Dermis blood vessel endothelial cell (primary cell): ENCODE measurements around the gene PATJ. TPM values are rescaled to one million over a fixed set of nuclear protein-coding genes. Genes with fewer than 3 reads are reported as not detected.
"Not testable (repeated sequence)": the region's sequence is repeated elsewhere in the genome, so short reads cannot be mapped to it uniquely, and the experiment has no call there.

Source experiments
- DNase-seq: peaks from one replicate; pipeline ENCODE4 v3.0.0; 2010
- total RNA-seq: library from RNA; depleted of rRNA; stranded (reverse); fragments of >200 nt; gene quantifications from 2 replicates; pipeline ENCODE4 v1.2.3, GENCODE V29; 2014

Gene PATJ
- total RNA-seq, 1 donor from 2014 or later: 5.4 TPM

DNA sequence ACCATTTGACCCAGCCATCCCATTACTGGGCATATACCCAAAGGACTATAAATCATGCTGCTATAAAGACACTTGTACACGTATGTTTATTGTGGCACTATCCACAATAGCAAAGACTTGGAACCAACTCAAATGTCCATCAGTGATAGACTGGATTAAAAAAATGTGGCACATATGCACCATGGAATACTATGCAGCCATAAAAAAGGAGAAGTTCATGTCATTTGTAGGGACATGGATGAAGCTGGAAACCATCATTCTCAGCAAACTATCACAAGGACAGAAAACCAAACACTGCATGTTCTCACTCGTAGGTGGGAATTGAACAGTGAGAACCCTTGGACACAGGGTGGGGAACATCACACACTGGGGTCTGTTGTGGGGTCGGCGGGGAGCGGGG lies 206.4 kb downstream of the PATJ start:
- DNase-seq: not testable (repeated sequence)

GRCh38 chr1:61950418-61950817 lies 208.1 kb downstream of the PATJ start:
- peak; percentile 34 for DNase-seq

DNA sequence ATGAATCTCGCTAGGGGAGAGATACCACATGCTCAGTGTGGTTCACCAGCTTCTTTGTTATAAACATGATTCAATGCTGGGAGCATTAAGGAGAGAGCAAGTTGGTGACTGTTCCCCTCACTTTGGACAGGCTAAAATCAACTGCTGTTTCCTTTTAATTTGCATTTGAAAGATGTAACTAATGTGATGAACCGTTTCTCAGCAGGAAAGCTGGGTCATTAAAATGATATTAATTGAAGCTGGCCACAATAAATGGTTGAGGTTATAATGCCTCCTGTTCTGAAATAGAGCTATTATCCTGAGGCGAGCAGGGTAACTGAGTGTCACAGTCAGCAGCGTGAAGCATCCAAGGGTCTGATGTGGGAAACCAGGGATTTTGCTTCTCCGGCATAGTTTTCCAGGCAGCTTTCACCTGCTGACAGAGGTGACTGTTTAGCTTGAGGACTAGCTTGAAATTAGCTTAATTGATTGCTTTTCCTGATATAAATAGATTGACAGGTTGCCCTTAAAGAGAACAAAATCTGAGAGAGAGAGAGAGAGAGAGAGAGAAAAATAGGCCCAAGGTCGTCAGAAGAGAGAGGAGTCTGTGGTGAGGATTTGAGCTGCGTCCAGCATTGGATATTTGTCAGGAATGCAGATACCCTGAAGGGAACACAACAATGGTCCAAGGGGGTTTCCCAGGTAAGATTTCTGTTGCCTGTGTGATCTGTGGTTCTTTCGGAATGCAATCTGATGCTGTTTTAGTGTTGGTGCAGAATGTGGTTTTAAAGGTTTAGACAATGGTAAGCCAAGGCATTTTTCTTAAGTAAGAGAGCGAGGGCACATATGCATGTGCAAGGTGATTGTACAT lies 209.7 kb downstream of the PATJ start:
- no peak for DNase-seq

GRCh38 chr1:61952675-61953074 lies 210.4 kb downstream of the PATJ start:
- no peak for DNase-seq

DNA sequence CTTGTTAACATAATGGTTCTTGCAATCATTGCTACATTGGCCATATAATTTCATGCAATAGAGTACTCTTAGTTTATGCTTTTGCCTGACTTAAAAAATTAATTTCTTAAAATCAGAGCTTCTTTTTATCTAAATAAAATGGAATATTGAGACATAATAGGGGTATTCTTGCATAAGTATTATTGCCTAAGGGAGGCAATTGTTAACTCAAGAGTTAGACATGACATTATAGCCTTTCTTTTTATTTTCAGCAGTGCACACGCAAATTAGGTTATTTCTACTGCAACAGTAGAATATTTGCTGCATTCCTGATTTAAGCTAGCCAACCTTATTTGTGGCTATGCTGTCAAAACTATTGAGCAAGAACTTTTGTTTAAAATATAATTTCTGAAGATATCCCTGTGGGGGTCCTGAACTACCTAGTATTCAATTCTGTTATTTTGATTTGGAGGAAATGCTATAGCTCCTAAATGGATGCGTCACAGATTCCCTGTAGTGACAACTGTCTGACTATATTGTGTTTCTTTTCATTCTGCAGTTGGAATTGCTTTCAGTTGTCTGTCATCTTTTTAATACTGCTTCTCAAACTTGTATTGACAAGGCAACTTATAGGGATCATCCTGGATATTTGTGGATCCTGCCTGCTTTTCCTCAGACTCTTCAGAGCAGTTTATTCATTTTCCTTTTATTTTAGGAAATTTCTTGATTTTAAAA lies 211.0 kb downstream of the PATJ start:
- DNase-seq: no peak

DNA sequence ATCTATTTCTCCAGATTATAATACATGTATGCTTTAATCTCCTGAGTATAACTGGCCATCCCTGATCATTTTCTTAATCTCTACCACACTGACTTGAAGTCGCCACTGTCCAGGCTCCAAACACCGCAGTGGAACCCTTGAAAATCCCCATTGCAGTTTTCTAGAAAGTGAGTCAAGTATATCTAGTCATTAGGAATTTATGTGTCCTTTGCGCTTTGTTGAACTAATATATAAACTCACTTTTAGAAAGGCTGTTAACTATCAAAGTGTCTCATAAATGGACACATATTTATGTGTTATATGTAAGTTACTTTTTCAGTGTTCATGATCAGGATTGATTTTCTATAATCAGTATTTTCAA lies 211.5 kb downstream of the PATJ start:
- no peak for DNase-seq

GRCh38 chr1:61955261-61955660 lies 213.0 kb downstream of the PATJ start:
- no peak for DNase-seq

GRCh38 chr1:61956016-61956645 lies 213.9 kb downstream of the PATJ start:
- DNase-seq: no peak

- no peak for DNase-seq
Observed at GRCh38 chr1:61956784-61957183, 214.5 kb downstream of the PATJ start.

DNA sequence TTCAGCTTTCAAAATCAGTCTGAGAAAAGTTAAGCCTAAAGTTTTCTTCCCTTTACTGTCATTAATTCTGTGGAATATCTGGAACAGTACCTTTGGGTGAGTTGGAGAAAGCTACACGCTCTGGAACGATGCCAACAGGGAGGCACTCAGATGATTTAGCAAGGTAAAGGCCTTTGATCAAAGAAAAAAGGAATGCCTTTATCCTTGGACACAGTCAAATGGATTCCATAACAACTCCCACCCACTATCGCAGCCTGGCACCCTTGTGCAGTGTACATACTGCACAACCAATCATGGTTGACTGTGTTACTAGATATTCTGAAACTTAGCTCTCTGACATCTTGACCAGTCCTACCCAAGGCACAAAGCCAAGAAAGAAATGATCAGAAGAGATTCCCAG lies 218.7 kb downstream of the PATJ start:
- no peak for DNase-seq

DNA sequence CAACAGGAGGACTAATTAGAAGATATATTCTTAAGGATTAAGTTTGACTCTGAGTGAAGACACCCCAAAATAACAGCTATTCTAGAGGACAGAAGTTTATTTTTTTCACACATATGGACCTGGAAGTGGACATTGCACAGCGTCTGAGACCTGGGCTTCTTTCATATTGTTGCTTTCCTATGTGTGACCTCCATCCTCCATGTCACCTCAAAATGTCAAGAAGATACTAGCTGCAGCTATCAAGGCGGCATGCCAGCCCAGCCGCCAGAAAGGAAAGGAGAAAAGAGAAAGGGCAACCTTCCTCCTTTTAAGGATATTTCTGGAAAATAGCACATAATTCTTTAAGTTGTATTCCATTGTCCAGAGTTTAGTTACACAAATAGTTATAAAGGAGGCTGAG lies 220.4 kb downstream of the PATJ start:
- no peak for DNase-seq

DNA sequence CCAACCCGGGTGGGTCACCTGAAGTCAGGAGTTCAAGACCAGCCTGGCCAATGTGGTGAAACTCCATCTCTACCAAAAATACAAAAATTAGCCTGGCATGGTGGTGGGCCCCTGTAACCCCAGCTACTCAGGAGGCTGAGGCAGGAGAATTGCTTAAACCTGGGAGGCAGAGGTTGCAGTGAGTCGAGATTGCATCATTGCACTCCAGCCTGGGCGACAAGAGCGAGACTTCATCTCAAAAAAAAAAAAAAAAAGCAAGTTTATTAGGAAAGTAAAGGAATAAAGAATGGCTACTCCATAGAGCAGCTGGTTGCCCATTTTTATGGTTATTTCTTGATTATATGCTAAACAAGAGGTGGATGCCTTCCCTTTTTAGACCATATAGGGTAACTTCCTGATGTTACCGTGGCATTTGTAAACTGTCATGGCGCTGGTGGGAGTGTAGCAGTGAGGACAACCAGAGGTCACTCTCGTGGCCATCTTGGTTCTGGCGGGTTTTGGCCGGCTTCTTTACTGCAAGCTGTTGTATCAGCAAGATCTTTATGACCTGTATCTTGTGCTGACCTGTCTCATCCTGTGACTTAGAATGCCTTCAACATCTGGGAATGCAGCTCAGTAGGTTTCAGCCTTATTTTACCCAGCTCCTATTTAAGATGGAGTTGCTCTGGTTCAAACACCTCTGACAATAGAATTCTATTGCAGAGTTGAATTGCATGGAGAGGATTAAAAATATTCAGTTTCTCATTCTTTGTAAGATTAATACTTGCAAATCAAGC lies 224.4 kb downstream of the PATJ start:
- not testable (repeated sequence) for DNase-seq

DNA sequence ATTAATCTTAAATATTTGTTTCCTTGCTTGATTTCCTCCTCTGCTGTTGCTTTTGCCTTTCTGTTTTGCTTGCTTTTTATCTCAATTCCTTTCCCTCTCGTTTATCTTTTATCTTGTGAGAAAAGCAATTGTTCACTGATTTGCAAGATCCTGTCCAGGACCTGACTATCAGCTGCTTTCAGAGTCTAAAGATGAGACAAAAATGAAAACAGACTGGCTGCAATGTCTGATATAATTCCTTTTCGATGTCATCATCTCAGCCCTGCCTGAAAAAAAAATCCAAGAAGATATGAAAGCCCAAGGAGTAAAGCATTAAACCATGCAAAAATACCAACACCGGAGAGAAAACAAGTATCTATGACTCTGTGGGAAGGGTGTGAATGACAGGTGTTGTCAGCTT lies 225.5 kb downstream of the PATJ start:
- no peak for DNase-seq

GRCh38 chr1:61968869-61969268 lies 226.6 kb downstream of the PATJ start:
- no peak for DNase-seq

DNA sequence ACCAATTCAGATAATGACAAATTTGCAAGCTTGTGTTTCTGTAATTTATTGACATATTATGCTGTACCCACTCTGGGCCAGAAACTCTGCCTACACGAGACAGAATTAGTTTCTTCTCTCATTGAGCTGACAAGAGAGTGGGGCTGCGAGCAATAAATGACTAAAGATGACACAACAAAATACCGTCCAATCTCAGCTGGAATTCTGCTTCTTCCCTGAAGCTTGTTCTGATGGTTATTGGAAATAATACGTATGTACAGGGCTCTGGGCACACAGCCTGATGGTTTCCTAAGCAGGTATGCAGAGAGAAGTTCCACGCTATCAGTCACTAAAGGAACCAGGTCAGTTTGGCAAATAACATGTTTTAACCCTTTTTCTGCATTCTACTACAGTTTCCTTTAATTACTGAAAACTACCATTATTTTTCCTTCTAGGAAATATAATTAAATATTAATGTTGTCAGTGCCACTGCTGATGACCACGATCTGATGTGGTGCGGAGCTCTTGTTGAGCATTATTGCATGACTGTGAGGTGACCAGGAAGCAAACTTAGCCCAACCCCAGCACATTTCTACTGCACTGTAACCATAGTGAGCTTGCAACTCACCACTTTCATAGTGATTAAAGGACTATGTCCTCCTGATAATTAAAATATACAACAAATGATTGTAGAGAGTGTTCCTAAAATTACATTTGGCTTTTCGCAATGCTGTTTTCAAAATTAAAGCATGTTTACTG lies 231.0 kb downstream of the PATJ start:
- no peak for DNase-seq

DNA sequence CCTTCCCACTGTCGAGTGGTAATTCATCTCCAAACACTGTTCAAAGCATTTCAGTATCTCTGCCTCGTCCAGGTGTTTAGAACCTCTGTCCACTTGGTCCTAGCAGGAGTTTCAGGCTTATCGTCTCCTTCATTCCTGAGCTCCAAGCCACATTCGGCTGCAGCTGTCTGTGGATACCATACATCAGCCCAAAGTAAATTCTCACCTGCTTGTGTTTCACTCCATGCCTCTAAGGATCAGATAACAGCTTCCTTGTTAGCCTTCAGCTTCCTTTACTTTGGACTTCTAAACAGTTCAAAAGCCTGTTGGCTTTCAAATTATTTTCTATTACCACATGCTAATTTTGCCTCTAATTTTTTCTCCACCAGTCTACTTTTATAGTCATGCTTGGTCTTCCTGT lies 233.4 kb downstream of the PATJ start:
- no peak for DNase-seq

GRCh38 chr1:61976566-61976965 lies 234.3 kb downstream of the PATJ start:
- DNase-seq: no peak

- DNase-seq: no peak
Observed at GRCh38 chr1:61978796-61979195, 236.5 kb downstream of the PATJ start.

- no peak for DNase-seq
Observed at GRCh38 chr1:61979729-61980128, 237.4 kb downstream of the PATJ start.

DNA sequence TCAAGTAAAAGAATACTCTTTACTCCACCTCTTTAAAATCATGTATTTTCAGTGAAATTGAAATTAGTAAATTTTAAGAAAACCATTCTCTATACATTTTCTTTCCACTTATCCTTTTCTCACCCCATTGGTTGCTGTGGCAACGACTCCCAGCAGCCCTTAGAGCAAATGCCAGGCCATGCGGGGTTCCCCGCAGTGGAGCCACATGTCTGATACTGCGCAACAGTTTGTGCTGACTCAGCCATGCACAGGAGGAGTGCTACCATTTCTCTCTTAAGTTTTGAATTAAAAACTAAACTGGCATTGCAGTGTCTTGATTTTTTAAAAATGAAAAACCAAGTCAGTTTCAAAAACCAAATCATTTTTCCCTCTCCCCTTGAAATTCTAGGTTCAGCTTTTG lies 238.3 kb downstream of the PATJ start:
- no peak for DNase-seq

DNA sequence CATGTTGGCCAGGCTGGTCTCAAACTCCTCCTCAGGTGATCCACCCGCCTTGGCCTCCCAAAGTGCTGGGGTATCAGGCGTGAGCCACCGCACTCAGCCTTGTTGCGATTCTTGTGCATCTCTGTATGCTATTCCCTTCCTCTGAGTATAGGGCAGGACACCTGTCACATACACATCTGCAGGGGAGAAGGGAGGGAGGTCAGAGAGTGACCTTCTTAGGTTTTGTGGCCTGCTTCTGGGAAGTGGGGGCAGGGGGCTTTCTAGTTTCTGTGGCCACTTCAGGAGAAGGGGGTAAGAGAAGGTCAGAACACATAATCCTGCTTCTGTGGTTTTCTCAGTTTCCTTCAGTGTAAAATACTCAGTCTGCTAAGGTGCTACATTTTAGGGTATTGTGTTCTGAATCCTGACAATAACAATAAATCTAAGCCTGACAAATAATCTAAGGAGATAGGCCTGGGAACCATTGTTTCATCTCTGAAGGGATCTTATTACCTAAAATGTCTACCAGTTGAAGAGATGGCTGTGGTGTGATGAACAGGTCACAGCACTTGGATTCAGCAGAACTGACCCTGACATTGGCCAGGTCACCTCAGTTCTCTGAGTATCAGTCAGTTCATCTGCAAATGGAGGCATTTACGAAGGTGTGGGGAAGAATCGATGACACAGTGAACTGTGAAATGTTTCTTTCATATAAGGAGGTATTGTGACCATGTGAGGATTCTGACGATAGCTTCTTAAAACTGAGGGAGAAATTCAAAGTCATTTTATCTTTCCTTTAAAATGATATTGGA lies 239.8 kb downstream of the PATJ start:
- DNase-seq: no peak
